HCT116 (cell line): ENCODE measurements around the gene MYH3.

Experiments
- CBX3 ChIP-seq: IDR thresholded peaks from 2 replicates; pipeline ENCODE4 v1.6.1; 2012; ENCODE audit warnings: low read depth
- CTCF ChIP-seq, 3 experiments: fragments of 200-600 bp in 1 of 3; sonication (generic) in 1 of 3; IDR thresholded peaks in 2 of 3; conservative IDR thresholded peaks in 1 of 3; 2 replicates each; pipeline ENCODE4 v1.5.1; 2012 to 2017; ENCODE audit warnings: low read depth in 2 of 3, low read length in 2 of 3, antibody characterized with exemption in 1 of 3, borderline replicate concordance in 1 of 3, control low read depth in 1 of 3, mild to moderate bottlenecking in 1 of 3, mixed read lengths in 1 of 3, mixed run types in 1 of 3, moderate library complexity in 1 of 3; ENCODE audit not compliant: insufficient read depth in 1 of 3
- JUND ChIP-seq: IDR thresholded peaks from 2 replicates; pipeline ENCODE4 v1.6.1; 2012
- POLR2A ChIP-seq: IDR thresholded peaks from 2 replicates; pipeline ENCODE4 v1.7.0; 2011; ENCODE audit warnings: borderline replicate concordance; ENCODE audit not compliant: insufficient read depth, insufficient read length; ENCODE audit errors: extremely low read depth
- RAD21 ChIP-seq: IDR thresholded peaks from 2 replicates; pipeline ENCODE4 v1.6.1; 2012; ENCODE audit warnings: low read depth, mild to moderate bottlenecking
- SRF ChIP-seq: IDR thresholded peaks from 2 replicates; pipeline ENCODE4 v1.6.1; 2012; ENCODE audit warnings: low read depth

GRCh38 chr17:10663231-10663630, 6.1 kb upstream of the MYH3 start:
- TF ChIP-seq JUND = no peak
- TF ChIP-seq RAD21 = no peak
- no peak for TF ChIP-seq POLR2A
- TF ChIP-seq CTCF (IDR thresholded peaks at IDR 0.05 in 2 of 3, conservative IDR thresholded peaks at IDR 0.05 in 1 of 3; ENCODE audit: borderline replicate concordance in 1 of 3, insufficient read depth in 1 of 3, low read depth in 2 of 3, low read length in 2 of 3) = no peak
- TF ChIP-seq SRF = no peak
- no peak for TF ChIP-seq CBX3
